DND-41 (cell line): ENCODE measurements around the gene TMEM270.
"Not testable (repeated sequence)": the region's sequence is repeated elsewhere in the genome, so short reads cannot be mapped to it uniquely, and the experiment has no call there.

Experiments
- ATAC-seq: fragments of 200-7000 bp; cut with Tn5 transposase; 3 replicates; pipeline ENCODE4 v1.9.1; 2021; ENCODE audit warnings: low read depth; ENCODE audit not compliant: insufficient read depth
- DNase-seq: peaks from one replicate; pipeline ENCODE4 v3.0.0-alpha.2; 2020
- H2AFZ ChIP-seq: 2 replicates; pipeline ENCODE4 v1.6.0; 2012; ENCODE audit warnings: low read depth, low read length
- H3K27ac ChIP-seq: 2 replicates; pipeline ENCODE4 v1.5.1; 2012; ENCODE audit warnings: low read length, inconsistent platforms
- H3K27me3 ChIP-seq: fragments of 200-600 bp; sonication (generic); 2 replicates; pipeline ENCODE4 v1.6.0; 2012; ENCODE audit warnings: low read length, mild to moderate bottlenecking, inconsistent platforms; ENCODE audit not compliant: insufficient read depth, poor library complexity
- H3K36me3 ChIP-seq: 2 replicates; pipeline ENCODE4 v1.5.1; 2012; ENCODE audit warnings: low read length, inconsistent platforms; ENCODE audit not compliant: insufficient read depth
- H3K4me1 ChIP-seq: 2 replicates; pipeline ENCODE4 v1.5.1; 2012; ENCODE audit warnings: mild to moderate bottlenecking, low read length; ENCODE audit not compliant: insufficient read depth
- H3K4me2 ChIP-seq: 2 replicates; pipeline ENCODE4 v1.6.0; 2012; ENCODE audit warnings: mild to moderate bottlenecking, moderate library complexity, low read length, inconsistent platforms; ENCODE audit not compliant: insufficient read depth
- H3K4me3 ChIP-seq, 2 experiments: fragments of 200-600 bp in 1 of 2; shearing (Covaris generic) in 1 of 2; 2 replicates each; pipeline ENCODE4 v1.5.1; 2012 to 2016; ENCODE audit warnings: inconsistent platforms in 2 of 2, low read length in 2 of 2, mild to moderate bottlenecking in 2 of 2, low read depth in 1 of 2, moderate library complexity in 1 of 2
- H3K79me2 ChIP-seq: 2 replicates; pipeline ENCODE4 v1.6.0; 2012; ENCODE audit warnings: low read length, inconsistent platforms; ENCODE audit not compliant: insufficient read depth
- H3K9ac ChIP-seq: 2 replicates; pipeline ENCODE4 v1.6.0; 2012; ENCODE audit warnings: low read depth, mild to moderate bottlenecking, inconsistent platforms, low read length, moderate library complexity
- H3K9me3 ChIP-seq: 2 replicates; pipeline ENCODE4 v1.5.1; 2012; ENCODE audit warnings: low read length, moderate library complexity, mild to moderate bottlenecking, inconsistent platforms; ENCODE audit not compliant: insufficient read depth, severe bottlenecking
- H4K20me1 ChIP-seq: 2 replicates; pipeline ENCODE4 v1.6.0; 2012; ENCODE audit warnings: low read length; ENCODE audit not compliant: insufficient read depth
- EZH2 ChIP-seq: IDR thresholded peaks from 3 replicates; pipeline ENCODE4 v1.6.1; 2012; ENCODE audit warnings: borderline replicate concordance, low read depth, mild to moderate bottlenecking, moderate library complexity, low read length, inconsistent platforms; ENCODE audit not compliant: severe bottlenecking
- TF ChIP-seq, protein P1 (sequence below): IDR thresholded peaks from 2 replicates; pipeline ENCODE4 v1.5.1; 2012; ENCODE audit warnings: borderline replicate concordance, low read length, moderate library complexity, mild to moderate bottlenecking; ENCODE audit not compliant: poor library complexity, severe bottlenecking; ENCODE audit errors: extremely low read depth

The TMEM270 gene

DNA sequence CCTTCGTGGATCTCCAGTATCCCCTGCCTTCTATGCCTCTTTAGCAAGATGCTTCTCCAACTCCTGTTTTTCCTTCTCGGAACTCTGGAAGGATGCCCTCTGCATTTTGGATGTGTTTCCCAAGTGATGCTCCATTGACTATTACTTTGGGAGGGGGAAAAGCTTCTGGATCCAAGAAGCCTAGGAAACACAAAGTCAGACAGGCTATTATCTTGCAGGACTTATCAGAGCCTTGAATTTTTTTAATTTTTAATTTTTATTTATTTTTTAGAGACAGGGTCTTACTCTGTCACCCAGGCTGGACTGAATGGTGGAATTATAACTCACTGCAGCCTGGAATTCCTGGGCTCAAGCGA lies 21.1 kb downstream of the TMEM270 start:
- Histone ChIP-seq H3K36me3 (no peaks in the 10 kb centered on the region), H4K20me1 (no peaks in the 10 kb centered on the region), H3K4me3 (no peak overlapping the region), H2AFZ (no peak overlapping the region), H3K9ac (no peak overlapping the region), H3K27me3 (no peaks in the 10 kb centered on the region), H3K4me1 (no peaks in the 10 kb centered on the region), H3K79me2 (no peaks in the 10 kb centered on the region), H3K27ac (no peak overlapping the region), H3K9me3 (no peaks in the 10 kb centered on the region), H3K4me2 (no peak overlapping the region)
- DNase-seq (no peak), ATAC-seq (no peak)
- TF ChIP-seq EZH2 = no peak
- TF ChIP-seq, protein P1, sequence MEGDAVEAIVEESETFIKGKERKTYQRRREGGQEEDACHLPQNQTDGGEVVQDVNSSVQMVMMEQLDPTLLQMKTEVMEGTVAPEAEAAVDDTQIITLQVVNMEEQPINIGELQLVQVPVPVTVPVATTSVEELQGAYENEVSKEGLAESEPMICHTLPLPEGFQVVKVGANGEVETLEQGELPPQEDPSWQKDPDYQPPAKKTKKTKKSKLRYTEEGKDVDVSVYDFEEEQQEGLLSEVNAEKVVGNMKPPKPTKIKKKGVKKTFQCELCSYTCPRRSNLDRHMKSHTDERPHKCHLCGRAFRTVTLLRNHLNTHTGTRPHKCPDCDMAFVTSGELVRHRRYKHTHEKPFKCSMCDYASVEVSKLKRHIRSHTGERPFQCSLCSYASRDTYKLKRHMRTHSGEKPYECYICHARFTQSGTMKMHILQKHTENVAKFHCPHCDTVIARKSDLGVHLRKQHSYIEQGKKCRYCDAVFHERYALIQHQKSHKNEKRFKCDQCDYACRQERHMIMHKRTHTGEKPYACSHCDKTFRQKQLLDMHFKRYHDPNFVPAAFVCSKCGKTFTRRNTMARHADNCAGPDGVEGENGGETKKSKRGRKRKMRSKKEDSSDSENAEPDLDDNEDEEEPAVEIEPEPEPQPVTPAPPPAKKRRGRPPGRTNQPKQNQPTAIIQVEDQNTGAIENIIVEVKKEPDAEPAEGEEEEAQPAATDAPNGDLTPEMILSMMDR = no peak

DNA sequence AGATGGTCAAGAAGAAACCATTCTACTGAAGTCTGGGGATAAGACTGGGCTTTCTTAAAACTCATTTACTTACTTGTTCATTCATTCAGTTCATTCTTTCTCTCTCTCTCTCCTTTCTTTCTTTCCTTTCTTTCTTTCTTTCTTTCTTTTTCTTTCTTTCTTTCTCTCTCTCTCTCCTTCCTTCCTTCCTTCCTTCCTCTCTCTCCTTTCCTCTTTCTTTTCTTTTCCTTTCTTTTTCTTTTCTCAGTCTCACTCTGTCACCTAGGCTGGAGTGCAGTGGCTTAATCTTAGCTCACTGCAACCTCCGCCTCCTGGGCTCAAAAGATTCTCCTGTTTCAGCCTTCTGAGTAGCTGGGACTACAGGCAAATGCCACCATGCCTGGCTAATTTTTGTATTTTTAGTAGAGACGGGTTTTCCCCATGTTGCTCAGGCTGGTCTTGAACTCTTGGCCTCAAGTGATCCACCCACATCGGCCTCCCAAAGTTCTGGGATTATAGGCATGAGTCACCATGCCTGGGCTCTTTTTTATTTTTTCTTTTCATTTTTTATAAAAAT lies 24.0 kb downstream of the TMEM270 start:
- not testable (repeated sequence) for DNase-seq, H3K4me1 ChIP-seq, H2AFZ ChIP-seq, H3K9ac ChIP-seq, H3K9me3 ChIP-seq, H3K79me2 ChIP-seq, ATAC-seq, H3K27ac ChIP-seq, H3K4me2 ChIP-seq, H3K4me3 ChIP-seq, H4K20me1 ChIP-seq, H3K27me3 ChIP-seq, H3K36me3 ChIP-seq

DNA sequence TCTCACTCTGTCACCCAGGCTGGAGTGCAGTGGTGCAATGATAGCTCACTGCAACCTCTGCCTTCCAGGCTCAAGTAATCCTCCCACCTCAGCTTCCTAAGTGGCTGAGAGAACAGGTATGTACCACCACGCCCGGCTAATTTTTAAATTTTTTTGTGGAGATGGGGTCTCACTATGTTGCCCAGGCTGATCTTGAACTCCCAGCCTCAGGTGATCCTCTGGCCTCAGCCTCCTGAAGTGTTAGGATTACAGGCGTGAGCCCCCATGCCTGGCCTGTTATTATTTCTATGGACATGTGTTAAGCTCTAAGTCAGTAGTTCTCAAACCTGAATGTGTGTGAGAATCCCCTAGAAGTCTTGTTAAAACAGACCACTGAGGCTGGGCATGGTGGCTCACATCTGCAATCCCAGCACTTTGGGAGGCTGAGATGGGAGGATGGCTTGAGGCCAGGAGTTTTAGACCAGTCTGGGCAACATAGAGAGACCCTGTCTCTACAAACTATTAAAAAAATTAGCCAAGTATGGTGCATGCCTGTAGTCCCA lies 24.5 kb downstream of the TMEM270 start:
- H3K4me3 ChIP-seq = no peak overlapping the region
- no peak overlapping the region for H3K27ac ChIP-seq
- TF ChIP-seq, protein P1 = no peak
- TF ChIP-seq EZH2 = no peak
- DNase-seq (no peak), ATAC-seq (no peak)
- H3K4me1 ChIP-seq = no peaks in the 10 kb centered on the region
- no peaks in the 10 kb centered on the region for H3K9me3 ChIP-seq
- no peaks in the 10 kb centered on the region for H3K36me3 ChIP-seq
- H3K27me3 ChIP-seq = no peaks in the 10 kb centered on the region
- H3K79me2 ChIP-seq = no peaks in the 10 kb centered on the region
- no peak overlapping the region for H3K9ac ChIP-seq
- no peak overlapping the region for H2AFZ ChIP-seq
- H3K4me2 ChIP-seq = no peak overlapping the region
- no peaks in the 10 kb centered on the region; the same call in 1 of the 2 replicates for H4K20me1 ChIP-seq

DNA sequence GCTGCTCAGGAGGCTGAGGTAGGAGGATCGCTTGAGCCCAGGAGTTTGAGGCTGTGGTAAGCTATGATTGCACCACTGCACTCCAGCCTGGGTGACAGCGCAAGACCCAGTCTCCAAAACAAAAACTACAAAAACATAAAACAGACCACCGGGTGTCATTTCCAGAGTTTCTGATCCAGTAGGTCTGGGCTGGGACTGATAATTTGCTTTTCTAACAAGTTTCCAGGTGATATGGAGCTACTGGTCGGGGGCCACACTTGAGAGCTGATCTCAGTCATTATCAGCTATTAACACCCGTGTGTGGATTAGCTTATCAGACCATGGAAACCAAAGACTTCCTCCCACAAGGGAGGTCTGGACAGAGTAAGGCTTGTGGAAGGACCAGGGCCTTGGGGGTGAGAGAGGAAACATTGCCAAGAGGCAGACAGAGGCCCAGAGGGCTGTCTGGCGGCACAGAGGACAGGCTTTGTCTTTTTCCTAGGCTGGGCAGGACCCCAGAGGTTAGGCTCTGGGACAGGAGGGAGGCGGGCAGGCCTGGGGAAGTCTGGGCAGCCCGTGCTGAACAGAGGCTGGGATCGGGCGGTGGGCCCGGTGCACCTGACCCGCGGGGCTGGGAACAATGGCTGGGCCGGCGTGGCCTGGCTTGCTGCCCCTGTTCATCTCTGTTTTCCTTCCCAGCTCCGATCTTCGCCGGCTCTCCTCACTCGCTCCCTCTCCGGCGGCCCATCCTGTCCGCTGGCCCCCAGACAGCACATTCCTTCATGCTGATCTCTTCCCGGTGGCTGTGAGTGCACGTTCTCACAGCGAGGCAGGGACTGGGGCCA lies 25.2 kb downstream of the TMEM270 start:
- no peaks in the 10 kb centered on the region for H3K36me3 ChIP-seq
- no peak overlapping the region for H3K4me3 ChIP-seq
- no peak overlapping the region for H3K4me2 ChIP-seq
- no peak overlapping the region for H3K27ac ChIP-seq
- H4K20me1 ChIP-seq = no peaks in the 10 kb centered on the region; the same call in 1 of the 2 replicates
- no peak overlapping the region for H2AFZ ChIP-seq
- DNase-seq (no peak), ATAC-seq (no peak)
- no peaks in the 10 kb centered on the region for H3K9me3 ChIP-seq
- no peak overlapping the region for H3K9ac ChIP-seq
- H3K27me3 ChIP-seq = no peaks in the 10 kb centered on the region
- no peaks in the 10 kb centered on the region for H3K4me1 ChIP-seq
- H3K79me2 ChIP-seq = no peaks in the 10 kb centered on the region
- TF ChIP-seq, protein P1 = no peak
- no peak for TF ChIP-seq EZH2
